Medulla oblongata (tissue), 1 donor: ENCODE results near the gene NUDT4.
"Not testable (repeated sequence)": the region's sequence is repeated elsewhere in the genome, so short reads cannot be mapped to it uniquely, and the experiment has no call there.

Experiments used
- DNase-seq: peaks from one replicate; pipeline ENCODE4 v3.0.0-alpha.2; 2015; ENCODE audit errors: extremely low spot score

NUDT4 gene

DNA sequence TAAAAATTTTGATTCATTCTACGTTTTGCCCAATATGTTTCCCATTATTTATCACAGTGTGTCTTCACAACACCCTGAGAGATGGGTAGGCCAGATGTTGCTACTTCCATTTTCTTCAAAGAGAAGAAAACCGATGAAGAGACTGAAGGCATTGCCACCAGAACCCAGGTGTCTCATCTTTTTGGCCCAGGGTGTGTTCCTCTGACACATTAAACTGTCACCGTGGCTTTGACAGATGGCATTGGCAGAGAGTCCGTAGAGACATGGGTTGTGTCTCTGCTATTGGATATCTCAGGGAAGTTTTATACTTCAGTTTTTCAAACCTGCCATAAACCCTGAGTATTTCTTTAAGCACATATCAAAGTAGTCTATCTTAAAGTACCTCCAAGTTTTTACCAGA is 11.3 kb upstream of the NUDT4 start:
- DNase-seq = no peak

DNA sequence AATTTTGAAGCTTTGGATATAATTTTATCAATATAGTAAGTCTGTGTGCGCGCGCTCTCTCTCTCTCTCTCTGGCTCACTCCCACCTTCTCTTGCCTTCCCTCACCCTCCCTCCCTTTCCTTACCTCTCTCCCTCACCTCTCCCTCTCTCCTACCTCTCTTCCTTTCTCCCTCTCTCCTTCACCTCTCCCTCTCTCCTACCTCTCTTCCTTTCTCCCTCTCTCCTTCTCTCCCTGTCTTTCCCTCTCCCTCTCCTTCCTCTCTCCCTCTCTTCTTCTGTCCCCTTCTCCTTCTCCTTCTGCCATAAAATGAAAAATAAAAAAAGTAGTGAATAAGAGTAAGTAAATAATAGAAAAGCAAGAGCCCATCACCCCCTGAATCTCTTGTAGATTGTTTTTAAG is 9.0 kb upstream of the NUDT4 start:
- no peak for DNase-seq

- DNase-seq = no peak
Observed at GRCh38 chr12:93369505-93369904, 8.2 kb upstream of the NUDT4 start.

- no peak for DNase-seq
Observed at GRCh38 chr12:93370947-93371346, 6.8 kb upstream of the NUDT4 start.

DNA sequence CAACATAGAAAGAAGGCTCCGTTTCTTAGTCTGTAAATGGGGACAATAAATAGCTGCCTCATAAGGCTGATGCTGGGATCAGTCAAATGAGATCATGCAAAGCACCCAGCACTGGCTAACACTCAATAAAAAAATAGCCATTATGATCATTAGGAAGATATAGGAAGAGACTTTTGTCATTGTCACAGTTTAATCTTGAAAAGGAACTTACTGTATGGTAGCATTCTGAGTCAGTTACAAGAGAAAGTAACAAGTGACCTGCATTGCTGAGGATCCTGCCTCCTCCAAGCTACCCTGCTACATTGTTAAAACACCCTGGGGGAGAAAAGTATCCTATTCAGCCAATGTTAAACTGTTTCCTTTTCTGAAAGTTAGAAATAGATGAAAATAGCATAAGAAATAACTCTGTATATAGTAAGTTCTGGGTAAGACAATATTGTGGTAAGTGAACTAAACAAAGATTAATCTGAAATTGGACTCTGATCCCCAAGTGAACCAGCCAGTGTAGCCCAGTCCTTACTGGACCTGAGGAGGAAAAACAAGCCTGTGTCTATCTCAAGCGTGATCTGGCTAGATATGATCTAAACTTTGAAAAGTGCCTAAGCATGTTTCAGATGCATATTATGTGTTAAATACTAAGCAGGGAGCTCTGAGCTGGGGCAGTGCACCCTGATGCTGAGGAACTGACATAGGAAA is 3.6 kb upstream of the NUDT4 start:
- no peak for DNase-seq

- no peak for DNase-seq
Observed at GRCh38 chr12:93375906-93376305, 1.8 kb upstream of the NUDT4 start.

- DNase-seq = peak; percentile 79
Observed at GRCh38 chr12:93376436-93377251, 1.1 kb upstream of the NUDT4 start.

DNA sequence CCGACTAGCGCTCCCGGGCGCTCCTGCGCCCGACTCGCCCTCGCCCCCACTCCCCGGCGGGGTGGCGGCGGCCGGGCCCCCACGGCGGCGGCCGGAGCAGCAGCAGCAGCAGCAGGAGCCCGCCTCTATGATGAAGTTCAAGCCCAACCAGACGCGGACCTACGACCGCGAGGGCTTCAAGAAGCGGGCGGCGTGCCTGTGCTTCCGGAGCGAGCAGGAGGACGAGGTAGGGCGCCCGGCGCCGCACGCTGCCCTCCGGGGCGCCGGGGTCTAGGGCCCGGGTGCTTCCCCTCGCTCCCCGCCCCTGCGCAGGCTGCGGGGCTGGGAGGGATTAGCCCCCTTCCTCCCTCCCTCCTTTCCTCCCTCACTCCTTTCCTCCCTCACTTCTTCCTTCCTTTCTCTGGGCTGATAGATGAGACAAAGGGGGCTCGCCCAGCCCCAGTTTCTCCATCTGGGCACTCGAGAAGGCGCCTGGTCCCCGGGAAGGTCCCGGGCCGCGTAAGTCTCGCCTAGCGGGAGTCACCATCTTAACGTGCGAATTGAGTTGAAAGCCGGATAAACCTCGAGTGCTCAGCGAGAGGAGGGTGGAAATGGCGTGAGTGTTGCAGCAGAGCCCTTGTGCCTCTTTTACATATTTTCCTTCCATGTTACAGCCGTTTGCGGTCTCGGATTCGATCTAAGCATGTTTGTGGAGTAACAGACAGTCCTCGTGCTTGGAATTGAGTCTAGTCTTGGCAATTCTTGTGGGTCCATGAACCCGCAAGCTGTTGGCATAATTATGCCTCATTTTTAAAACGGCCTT is 672 bp downstream of the NUDT4 start:
- DNase-seq = peak; percentile 58

DNA sequence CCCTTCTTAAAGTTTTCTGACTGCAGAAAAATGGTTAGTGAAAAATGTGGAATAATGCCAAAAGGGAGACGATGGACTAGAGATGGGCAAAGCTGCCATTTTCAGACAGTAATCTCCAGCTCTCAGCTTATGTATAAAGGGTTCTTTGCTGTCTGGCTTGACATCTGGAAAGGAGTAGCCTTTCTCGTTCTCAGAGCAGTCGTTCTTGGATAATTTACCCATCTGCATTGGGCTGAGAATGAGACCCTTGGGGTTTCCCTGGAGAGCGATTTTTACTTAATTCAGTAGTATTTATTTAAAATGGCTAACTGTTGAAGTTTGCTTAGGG is 1.2 kb downstream of the NUDT4 start:
- no peak for DNase-seq

- peak; percentile 60 for DNase-seq
Observed at GRCh38 chr12:93379326-93379980, 1.7 kb downstream of the NUDT4 start.

DNA sequence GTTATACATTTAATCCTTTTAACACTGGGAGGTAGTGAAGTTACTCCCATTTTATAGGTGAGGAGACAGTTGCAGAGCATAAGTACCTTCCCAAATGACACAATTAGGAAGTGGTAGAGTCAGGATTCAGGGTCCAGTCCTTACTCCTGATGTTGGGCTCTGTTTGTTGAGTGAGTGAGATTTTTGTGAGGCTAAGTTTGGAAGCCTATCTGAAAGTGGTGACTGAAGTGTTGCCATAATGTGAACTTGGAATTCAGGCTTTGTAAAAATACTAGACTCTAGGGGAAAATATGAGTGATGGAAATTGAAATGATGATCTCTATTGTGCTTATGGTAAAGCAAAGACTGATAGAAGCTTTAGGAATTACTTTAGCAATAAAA is 2.2 kb downstream of the NUDT4 start:
- DNase-seq = no peak

DNA sequence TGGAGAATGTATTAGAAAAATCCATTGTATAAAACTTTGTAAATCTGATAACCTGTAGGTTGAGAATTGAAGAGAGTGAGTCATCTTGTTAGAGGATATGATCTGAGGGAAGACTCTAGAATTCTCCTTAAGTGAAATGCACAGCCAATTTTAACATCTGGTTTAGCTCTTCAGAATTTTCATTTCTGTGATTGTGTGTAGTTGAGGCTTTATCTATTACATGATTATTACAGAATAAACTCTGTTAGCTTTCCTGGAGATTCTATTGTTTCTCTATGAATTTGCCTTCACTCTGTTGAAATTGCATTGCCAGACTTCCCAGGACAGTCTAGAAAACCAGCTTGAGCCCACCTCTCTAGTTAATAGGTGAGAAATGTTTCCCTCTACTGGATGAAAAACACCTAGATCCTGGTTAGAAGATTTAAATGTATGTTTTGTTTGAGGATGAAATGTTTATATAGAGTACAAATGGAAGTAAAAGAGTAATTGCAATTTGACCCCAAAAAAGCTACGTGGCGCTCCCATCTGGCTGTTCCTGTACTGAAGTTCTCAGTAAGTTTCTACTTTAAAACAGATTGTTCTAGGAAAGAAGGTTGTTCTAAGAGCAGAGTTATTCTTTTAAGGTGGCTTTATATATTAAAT is 2.9 kb downstream of the NUDT4 start:
- peak; percentile 33 for DNase-seq

DNA sequence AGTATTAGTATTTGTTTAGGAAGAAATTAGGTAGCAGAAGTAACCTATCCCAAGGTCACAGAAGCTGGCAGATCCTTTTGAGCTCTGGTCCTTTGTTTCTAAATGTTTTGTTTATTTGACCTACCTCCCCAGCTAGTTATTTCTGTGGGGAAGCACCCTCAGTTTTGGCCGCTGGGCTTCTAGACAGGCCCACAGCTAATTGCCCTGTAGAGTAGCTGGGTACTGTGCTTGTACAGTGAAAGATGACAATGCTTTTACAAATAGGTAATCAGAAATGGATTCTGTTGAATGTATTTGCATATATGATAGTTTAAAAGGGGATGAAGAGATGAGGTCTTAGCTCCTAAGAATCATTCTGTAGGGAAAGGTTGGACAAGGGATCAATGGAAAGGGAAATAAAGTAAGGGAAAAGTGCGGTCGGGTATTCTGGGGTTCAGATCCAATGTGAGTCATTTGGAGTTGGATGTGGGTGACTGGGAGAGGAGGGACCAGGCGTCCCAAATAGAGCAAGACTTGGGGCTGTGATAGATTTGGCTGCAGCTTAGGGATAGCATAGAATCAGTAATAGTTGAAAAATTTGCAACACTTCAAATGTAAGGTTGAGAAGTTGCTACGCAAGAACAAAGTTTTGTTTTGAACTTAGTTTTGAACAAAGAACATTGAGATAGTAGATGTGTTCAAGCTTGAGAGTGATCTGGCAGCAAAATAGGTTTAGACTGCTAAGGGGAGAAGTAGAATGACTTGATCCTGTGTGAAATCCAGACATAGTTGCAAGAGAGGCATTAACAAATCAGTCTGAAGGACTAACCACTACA is 3.6 kb downstream of the NUDT4 start:
- DNase-seq = no peak

- DNase-seq = not testable (repeated sequence)
Observed at GRCh38 chr12:93381976-93382437, 4.3 kb downstream of the NUDT4 start.

GRCh38 chr12:93387780-93388179 is 10.1 kb downstream of the NUDT4 start:
- no peak for DNase-seq

DNA sequence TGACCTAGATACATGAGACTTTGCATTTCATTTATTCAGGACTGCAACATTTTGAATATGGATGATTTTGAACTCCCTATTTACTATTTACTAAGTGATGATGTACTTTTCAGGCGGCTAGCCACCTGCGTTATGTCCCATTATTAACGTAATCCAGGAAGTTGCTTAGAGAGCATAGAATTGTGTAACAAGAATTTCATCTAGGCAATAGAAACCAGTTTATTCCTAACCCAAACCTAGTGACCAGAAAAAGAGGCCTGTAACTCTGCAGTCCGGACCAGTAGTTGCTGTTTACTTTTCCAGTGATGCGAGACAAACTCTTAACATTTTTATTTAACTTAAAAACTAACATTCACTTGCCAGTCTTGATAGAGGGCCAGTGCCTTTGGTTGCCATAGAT is 12.3 kb downstream of the NUDT4 start:
- no peak for DNase-seq

- DNase-seq = no peak
Observed at GRCh38 chr12:93390549-93391297, 13.0 kb downstream of the NUDT4 start.

GRCh38 chr12:93393425-93393824 is 15.7 kb downstream of the NUDT4 start:
- DNase-seq = no peak

DNA sequence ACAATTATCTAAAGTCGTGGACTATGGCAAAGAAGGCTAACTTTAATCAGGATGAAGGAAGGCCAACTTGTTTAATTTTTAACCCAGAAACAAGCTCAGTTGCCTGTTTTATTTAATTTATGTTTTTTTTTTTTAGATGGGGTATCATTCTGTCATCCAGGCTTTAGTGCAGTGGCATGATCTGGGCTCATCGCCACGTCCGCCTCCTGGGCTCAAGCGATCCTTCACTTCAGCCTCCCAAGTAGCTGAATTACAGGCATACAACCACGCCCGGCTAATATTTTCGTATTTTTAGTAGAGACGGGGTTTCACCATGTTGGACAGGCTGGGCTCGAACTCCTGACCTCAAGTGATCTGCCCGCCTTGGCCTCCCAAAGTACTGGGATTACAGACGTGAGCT is 19.7 kb downstream of the NUDT4 start:
- DNase-seq = no peak
